GM12874 (cell line): ENCODE data around the gene UPB1.

Source experiments
- TF ChIP-seq, protein P1 (sequence below): IDR thresholded peaks from 2 replicates; pipeline ENCODE4 v1.5.1; 2011; ENCODE audit warnings: low read depth, mild to moderate bottlenecking, control low read depth, low read length, moderate library complexity; ENCODE audit not compliant: insufficient read depth

UPB1 gene

DNA sequence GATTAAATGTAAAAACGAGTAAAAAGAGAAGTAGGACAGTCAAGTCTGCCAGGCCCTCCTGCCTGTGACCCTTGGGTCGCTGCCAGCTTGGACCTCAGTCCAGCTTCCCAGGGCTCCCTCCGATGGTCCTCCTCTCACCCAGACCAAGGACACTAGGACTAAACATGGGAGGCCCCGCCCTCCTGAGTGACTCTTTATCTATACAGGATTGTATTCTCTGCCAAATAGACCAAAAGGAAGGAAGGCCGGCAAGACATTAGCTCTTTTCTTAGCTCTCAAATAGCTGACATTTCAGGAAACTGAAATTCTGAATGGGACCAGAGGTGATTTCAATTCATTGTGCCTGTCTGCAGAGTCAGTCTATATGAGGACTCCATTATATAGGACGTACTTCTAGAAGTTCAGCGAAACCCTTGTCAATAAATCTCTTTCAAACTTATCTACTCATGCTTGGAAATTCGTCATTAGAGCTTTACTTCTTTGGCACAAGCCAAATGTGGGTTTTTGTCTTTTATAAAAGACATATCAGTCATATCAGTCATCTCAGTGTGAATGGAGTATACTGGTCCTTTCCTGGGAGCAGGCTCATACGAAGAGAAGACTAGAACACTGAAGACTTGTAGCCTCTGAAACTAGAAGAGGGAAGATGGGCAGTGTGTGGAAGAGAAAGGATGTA lies 39.2 kb upstream of the UPB1 start:
- TF ChIP-seq, protein P1, sequence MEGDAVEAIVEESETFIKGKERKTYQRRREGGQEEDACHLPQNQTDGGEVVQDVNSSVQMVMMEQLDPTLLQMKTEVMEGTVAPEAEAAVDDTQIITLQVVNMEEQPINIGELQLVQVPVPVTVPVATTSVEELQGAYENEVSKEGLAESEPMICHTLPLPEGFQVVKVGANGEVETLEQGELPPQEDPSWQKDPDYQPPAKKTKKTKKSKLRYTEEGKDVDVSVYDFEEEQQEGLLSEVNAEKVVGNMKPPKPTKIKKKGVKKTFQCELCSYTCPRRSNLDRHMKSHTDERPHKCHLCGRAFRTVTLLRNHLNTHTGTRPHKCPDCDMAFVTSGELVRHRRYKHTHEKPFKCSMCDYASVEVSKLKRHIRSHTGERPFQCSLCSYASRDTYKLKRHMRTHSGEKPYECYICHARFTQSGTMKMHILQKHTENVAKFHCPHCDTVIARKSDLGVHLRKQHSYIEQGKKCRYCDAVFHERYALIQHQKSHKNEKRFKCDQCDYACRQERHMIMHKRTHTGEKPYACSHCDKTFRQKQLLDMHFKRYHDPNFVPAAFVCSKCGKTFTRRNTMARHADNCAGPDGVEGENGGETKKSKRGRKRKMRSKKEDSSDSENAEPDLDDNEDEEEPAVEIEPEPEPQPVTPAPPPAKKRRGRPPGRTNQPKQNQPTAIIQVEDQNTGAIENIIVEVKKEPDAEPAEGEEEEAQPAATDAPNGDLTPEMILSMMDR, result no peak

DNA sequence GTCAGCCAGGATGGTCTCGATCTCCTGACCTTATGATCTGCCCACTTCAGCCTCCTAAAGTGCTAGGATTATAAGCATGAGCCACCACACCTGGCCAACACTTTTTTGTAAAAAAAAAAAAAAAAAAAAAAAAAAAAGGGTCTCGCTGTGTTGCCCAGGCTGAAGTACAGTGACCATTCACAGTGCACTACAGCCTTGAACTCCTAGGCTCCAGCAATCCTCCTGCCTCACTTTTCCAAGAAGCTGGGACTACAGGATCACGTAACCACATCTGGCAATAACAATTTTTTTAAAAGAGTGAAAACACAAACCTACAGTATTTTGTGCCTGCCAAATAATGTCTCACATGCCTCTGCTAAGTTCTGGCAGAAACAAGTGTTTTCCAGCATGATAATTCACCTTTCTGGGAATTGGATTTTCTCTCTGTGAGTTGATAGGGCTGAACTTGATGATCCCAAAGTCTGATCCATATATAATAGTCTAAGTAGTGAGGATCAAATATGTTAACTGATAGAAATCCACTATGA lies 37.2 kb upstream of the UPB1 start:
- TF ChIP-seq, protein P1, result no peak

DNA sequence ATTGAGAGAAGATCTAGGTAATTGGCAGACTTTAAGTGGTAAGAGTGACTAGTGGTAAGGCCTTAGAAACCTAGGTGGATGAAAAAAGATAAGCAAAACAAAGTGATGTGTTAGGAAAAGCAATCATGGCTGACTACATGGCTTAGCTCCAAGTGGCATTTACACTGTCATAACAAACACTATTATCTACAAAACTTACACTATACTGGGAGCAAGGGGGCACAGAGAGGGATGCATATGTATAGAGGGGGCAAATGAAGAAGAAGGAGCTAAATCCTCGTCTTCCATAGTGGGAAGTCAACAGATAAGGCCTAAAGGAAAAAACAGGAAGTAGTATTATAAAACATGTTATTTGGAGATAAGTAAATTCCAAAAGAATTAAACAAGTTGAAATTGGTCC lies 35.2 kb upstream of the UPB1 start:
- TF ChIP-seq, protein P1, result no peak

DNA sequence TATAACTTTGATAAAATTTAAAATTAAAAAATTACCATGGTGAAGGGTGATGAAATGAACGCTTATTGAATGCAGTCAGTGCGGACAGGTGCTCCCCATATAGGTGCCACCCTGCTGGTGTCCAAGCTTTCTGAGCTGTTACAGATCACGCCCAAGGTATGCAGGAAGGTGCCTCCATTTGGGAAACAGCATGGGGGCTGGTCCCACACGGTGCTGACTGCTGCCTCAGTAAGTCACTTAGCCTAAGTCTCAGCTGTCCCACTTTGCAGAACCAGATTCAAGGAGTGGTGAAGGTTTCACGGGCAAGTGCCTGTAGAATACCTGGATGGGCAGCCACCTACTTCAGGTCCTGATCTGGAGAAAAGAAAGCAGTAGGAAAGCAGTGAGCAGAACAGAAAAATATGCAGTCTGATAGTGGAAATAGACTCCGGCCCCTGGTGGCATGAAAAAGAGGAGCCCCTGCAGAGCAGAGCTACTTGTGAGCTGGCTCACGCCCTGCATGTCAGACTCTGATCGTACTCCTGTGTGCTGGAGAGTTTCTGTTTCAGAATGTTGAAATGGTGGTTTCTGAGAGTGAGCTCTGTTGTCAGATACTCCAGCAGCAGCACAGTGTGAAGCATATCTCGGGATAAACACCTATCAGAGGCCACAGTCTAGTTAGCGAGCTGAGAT lies 34.6 kb upstream of the UPB1 start:
- TF ChIP-seq, protein P1, result no peak

DNA sequence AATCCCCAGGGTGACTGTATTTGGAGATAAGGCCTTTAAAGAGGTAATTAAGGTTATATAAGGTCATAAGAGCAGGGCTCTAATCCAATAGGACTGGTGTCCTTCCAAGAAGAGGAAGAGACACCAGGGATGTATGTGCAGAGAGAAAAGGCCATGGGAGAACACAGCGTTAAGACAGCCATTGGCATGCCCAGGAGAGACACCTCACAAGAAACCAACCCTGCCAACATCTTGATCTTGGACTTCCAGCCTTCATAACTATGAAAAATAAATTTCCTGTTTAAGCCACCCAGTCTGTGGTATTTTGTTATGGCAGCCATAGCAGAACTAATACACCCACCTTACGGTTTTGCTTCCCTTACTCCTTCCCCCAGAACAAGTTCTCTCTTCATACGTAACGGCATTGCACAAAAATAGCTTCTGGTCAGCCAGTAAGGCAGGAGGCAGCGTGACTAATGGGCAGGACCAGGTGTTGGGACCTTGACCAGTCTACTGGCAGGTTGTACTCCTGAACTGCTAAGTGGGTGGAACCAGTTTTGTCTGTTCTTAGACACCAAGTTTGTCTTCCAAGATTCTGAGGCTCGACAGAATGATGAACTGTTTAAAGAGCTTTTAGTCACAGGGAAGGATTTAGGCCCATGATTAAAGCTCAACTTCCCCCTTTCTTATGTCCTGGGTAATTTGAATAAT lies 31.9 kb upstream of the UPB1 start:
- TF ChIP-seq, protein P1, result no peak

DNA sequence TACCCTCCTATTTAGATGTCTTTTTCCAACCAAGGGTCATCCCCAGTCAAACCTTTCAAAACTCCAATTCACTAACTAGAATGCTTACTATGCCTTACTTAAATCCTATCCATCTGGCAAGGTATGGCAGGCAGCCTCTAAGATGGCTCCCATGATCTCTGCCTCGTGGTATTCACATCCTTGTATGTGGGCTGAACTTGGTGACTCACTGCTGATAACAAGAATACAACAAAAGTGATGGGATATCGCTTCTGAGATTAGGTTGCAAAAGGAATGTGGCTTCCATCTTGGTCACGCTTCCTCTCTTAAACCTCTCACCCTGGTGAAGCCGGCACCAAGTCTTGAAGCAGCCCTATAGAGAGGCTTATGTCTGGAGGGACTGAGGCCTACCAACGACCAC lies 29.6 kb upstream of the UPB1 start:
- TF ChIP-seq, protein P1, result no peak

DNA sequence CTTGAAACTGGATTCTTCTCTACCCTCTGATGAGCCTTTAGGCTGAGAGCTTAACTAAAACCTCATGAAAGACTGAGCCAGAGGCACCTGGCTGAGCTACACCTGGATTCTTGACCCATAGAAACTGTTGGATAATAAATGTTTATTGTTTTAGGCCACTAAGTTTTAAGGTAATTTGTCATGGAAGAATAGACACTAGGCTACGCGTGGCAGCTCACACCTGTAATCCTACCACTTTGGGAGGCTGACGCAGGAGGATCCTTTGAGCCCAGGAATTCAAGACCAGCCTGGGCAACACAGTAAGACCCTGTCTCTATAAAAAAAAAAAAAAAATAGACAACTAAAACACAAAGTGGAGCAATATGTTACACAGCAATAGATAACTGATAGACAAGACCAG lies 29.2 kb upstream of the UPB1 start:
- TF ChIP-seq, protein P1, result no peak
